Measurements from ENCODE around the gene NPFF.

The NPFF gene

DNA sequence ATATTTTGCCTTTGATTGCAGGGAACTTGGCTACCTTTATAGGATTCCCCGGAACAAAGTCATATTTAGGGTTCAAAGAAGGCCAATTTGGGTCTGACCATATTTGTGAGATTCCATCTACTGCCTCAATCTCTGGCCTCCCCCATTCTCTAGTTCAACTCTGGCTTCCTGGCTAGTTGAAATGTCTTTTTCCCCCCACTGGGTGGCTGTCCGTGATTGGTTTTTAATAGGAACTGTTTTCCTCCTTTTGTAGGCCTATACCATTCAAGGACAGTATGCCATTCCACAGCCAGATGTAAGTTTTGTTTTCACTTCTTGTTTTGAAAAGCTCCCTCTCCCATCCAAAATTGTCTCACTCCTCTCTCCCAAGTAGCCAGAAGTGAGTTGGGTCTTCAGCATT lies 41.6 kb downstream of the NPFF start:
- no peak overlapping the region for H3K4me3 ChIP-seq (ENCODE audit: control insufficient read depth, low read depth, low read length)
- TF ChIP-seq, protein P1, sequence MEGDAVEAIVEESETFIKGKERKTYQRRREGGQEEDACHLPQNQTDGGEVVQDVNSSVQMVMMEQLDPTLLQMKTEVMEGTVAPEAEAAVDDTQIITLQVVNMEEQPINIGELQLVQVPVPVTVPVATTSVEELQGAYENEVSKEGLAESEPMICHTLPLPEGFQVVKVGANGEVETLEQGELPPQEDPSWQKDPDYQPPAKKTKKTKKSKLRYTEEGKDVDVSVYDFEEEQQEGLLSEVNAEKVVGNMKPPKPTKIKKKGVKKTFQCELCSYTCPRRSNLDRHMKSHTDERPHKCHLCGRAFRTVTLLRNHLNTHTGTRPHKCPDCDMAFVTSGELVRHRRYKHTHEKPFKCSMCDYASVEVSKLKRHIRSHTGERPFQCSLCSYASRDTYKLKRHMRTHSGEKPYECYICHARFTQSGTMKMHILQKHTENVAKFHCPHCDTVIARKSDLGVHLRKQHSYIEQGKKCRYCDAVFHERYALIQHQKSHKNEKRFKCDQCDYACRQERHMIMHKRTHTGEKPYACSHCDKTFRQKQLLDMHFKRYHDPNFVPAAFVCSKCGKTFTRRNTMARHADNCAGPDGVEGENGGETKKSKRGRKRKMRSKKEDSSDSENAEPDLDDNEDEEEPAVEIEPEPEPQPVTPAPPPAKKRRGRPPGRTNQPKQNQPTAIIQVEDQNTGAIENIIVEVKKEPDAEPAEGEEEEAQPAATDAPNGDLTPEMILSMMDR (conservative IDR thresholded peaks at IDR 0.05; ENCODE audit: control insufficient read depth, insufficient read depth, low read depth, low read length) = no peak
- DNase-seq (ENCODE audit: low read depth) = no peak

GRCh38 chr12:53464685-53465418 lies 42.4 kb downstream of the NPFF start:
- no peak for DNase-seq (ENCODE audit: low read depth)
- TF ChIP-seq, protein P1 (conservative IDR thresholded peaks at IDR 0.05; ENCODE audit: control insufficient read depth, insufficient read depth, low read depth, low read length) = no peak
- no peak overlapping the region for H3K4me3 ChIP-seq (ENCODE audit: control insufficient read depth, low read depth, low read length)

DNA sequence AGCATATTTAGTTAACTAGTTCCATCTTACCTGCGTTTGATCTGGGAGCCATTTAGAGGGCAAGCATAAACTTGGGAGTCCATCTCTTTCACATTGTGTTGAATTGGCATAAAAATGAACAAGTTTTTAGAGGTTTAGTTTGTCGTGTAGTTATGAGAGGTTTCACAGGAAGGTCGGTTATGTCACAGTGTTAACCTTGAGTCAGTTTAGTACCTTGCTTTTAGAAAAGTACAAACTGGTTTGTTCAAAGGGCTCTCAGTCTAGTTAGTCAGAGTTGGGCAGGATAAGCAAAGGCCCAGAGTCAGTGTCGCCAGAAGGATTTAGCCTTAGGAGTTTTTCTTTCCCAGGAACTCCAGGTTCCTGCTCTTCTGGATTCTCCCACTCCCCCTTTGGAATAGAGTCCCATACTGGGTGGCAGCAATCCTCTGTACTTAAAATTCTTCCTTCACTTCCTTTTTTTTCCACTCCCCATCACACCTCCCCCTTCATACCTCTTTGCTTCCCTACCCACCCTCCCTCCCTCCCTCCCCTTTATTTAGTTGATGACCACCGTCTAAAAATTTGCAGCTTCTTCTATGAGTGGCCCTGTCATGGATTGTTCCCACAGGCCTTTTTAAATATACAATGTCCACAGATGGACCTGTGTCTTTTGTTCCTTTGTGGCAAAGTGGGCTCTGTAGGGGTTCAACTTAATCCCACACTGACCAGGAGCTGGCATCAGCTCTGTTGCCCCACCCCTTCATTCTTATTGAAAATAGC lies 43.3 kb downstream of the NPFF start:
- TF ChIP-seq, protein P1 (conservative IDR thresholded peaks at IDR 0.05; ENCODE audit: control insufficient read depth, insufficient read depth, low read depth, low read length) = no peak
- no peak for DNase-seq (ENCODE audit: low read depth)
- H3K4me3 ChIP-seq (ENCODE audit: control insufficient read depth, low read depth, low read length) = no peak overlapping the region

DNA sequence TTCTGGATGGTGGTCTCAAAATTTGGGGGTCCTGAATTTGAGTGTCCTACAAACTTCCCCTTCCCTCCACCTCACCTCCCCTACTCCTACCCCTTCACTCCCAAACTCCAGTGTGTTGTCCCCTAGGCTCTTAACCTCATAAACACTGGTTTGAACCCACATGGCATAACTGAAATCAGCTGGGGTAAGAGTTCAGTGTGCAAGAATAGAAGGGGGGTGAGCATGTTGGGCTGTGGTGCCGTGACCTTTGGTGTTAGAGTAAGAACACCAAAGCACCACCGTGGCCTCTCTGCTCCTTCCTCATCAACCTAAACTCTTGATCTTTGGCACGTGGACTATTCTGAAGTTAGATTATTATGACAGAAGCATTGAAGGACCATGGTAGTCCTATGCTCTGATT lies 44.3 kb downstream of the NPFF start:
- H3K4me3 ChIP-seq (ENCODE audit: control insufficient read depth, low read depth, low read length) = no peak overlapping the region
- TF ChIP-seq, protein P1 (conservative IDR thresholded peaks at IDR 0.05; ENCODE audit: control insufficient read depth, insufficient read depth, low read depth, low read length) = no peak
- no peak for DNase-seq (ENCODE audit: low read depth)

DNA sequence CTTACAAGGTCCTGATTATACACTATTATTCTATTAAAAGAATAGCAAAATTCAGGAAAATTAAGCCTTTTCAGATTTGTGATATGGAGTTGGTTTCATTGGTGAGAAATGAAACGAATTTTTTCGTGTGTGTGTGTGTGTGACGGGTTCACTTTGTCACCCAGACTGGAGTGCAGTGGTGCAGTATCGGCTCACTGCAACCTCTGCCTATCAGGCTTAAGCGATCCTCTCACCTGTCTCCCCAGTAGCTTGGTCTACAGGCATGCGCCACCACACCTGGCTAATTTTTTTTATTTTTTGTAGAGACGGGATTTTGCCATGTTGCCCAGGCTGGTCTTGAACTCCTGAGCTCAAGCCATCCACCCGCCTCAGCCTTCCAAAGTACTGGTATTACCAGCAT lies 45.7 kb downstream of the NPFF start:
- TF ChIP-seq, protein P1 (conservative IDR thresholded peaks at IDR 0.05; ENCODE audit: control insufficient read depth, insufficient read depth, low read depth, low read length) = no peak
- no peak for DNase-seq (ENCODE audit: low read depth)

DNA sequence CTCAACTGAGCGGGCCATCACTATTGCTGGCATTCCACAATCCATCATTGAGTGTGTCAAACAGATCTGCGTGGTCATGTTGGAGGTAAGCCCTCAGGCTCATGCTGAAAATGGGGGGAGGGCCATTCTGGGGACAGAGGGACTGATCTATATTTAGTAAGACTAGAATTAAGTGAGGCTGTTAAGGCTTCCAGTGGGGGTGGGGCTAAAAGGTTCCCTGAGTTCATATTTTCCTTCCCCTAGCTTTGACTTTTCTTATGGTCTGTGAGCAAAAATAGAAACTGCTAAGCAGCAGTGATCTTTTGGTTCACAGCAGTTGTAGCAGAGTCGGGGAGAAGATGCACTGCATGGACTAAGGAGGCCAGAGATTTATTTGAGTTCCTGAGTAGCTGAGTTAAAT lies 46.2 kb downstream of the NPFF start:
- DNase-seq (ENCODE audit: low read depth) = no peak
- no peak overlapping the region for H3K4me3 ChIP-seq (ENCODE audit: control insufficient read depth, low read depth, low read length)
- TF ChIP-seq, protein P1 (conservative IDR thresholded peaks at IDR 0.05; ENCODE audit: control insufficient read depth, insufficient read depth, low read depth, low read length) = no peak

More for the DNA sequence above, 45.7 kb downstream of the NPFF start:
- H3K4me3 ChIP-seq (ENCODE audit: control insufficient read depth, low read depth, low read length) = no peak overlapping the region
